Transverse colon (tissue), 4 donors: ENCODE measurements around the gene HSD17B8.

ENCODE experiments used
- CTCF ChIP-seq, 5 experiments: fragments of 200-600 bp in 3 of 5; fragments of 450-650 bp in 2 of 5; sonication (generic) in 3 of 5; IDR thresholded peaks; 1 replicate in 2 of 5; 2 replicates in 3 of 5; pipeline ENCODE4 v1.5.1; 2016 to 2017; ENCODE audit warnings: antibody characterized with exemption in 5 of 5, inconsistent platforms in 3 of 5, mild to moderate bottlenecking in 2 of 5, moderate library complexity in 1 of 5
- EP300 ChIP-seq: sonication (generic); formaldehyde crosslinking; IDR thresholded peaks from one replicate; pipeline ENCODE4 v1.6.1; 2017; ENCODE audit warnings: antibody characterized with exemption, low read depth
- POLR2A ChIP-seq: fragments of 450-650 bp; IDR thresholded peaks from one replicate; pipeline ENCODE4 v1.6.1; 2016; ENCODE audit warnings: antibody characterized with exemption, mild to moderate bottlenecking, moderate library complexity
- POLR2AphosphoS5 ChIP-seq, 3 donors: sonication (generic); formaldehyde crosslinking; IDR thresholded peaks; one replicate each; pipeline ENCODE4 v1.6.1; 2016; ENCODE audit warnings: antibody characterized with exemption in 3 of 3

GRCh38 chr6:33198853-33199436, 5.5 kb upstream of the HSD17B8 start:
- TF ChIP-seq CTCF (IDR thresholded peaks at IDR 0.05), result no peak
- no peak for TF ChIP-seq POLR2A
- no peak for TF ChIP-seq POLR2AphosphoS5 (IDR thresholded peaks at IDR 0.05)
- TF ChIP-seq EP300, result no peak
